Endothelial cell of umbilical vein (primary cell): ENCODE results near the gene SOX5.

Source experiments
- EZH2 ChIP-seq: IDR thresholded peaks from 2 replicates; pipeline ENCODE4 v1.6.1; 2012; ENCODE audit warnings: borderline replicate concordance, low read depth, mild to moderate bottlenecking, moderate library complexity, low read length, inconsistent platforms; ENCODE audit not compliant: severe bottlenecking
- POLR2A ChIP-seq: IDR thresholded peaks from 2 replicates; pipeline ENCODE4 v1.6.1; 2012; ENCODE audit warnings: low read depth, mild to moderate bottlenecking, control low read depth, low read length
- POLR2AphosphoS5 ChIP-seq: IDR thresholded peaks from 2 replicates; pipeline ENCODE4 v1.6.1; 2012; ENCODE audit warnings: low read depth, mild to moderate bottlenecking, control low read depth, low read length, moderate library complexity; ENCODE audit not compliant: insufficient read depth
- TF ChIP-seq, protein P1 (sequence below): IDR thresholded peaks from 2 replicates; pipeline ENCODE4 v1.6.1; 2011; ENCODE audit not compliant: insufficient read depth, insufficient read length
- TF ChIP-seq, protein P2 (sequence below), 2 donors: IDR thresholded peaks; 1 replicate in 1 of 2; 2 replicates in 1 of 2; pipeline ENCODE4 v1.5.1; 2011; ENCODE audit warnings: low read length in 2 of 2, mild to moderate bottlenecking in 2 of 2, moderate library complexity in 2 of 2, control low read depth in 1 of 2, inconsistent platforms in 1 of 2, low read depth in 1 of 2; ENCODE audit not compliant: insufficient read depth in 1 of 2; ENCODE audit errors: extremely low read depth in 1 of 2

DNA sequence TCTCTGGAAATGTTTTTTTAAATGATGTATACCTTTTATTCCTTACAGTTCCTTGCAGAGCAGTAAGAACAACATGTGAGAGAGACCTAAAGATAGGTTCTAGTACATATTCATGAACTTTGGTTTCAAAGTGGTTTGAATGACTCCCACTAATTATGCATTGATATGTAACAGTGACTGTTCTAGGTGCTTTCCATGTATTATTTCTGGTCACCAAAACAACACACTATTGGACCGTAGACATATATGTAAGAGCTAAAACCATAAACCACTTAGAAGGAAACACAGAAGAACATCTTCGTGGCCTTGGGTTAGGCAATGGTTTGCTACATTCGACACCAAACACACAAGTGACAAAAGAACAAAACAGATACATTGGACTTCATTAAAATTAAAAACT lies 37.9 kb downstream of the SOX5 start:
- TF ChIP-seq, protein P1, sequence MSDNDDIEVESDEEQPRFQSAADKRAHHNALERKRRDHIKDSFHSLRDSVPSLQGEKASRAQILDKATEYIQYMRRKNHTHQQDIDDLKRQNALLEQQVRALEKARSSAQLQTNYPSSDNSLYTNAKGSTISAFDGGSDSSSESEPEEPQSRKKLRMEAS, result no peak
- TF ChIP-seq, protein P2, sequence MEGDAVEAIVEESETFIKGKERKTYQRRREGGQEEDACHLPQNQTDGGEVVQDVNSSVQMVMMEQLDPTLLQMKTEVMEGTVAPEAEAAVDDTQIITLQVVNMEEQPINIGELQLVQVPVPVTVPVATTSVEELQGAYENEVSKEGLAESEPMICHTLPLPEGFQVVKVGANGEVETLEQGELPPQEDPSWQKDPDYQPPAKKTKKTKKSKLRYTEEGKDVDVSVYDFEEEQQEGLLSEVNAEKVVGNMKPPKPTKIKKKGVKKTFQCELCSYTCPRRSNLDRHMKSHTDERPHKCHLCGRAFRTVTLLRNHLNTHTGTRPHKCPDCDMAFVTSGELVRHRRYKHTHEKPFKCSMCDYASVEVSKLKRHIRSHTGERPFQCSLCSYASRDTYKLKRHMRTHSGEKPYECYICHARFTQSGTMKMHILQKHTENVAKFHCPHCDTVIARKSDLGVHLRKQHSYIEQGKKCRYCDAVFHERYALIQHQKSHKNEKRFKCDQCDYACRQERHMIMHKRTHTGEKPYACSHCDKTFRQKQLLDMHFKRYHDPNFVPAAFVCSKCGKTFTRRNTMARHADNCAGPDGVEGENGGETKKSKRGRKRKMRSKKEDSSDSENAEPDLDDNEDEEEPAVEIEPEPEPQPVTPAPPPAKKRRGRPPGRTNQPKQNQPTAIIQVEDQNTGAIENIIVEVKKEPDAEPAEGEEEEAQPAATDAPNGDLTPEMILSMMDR (IDR thresholded peaks at IDR 0.05; ENCODE audit: extremely low read depth in 1 of 2, insufficient read depth in 1 of 2, low read depth in 1 of 2, low read length in 2 of 2), result no peak
- TF ChIP-seq POLR2AphosphoS5 (no peak), EZH2 (no peak), POLR2A (no peak)
